IMR-90 (cell line): ENCODE data around the gene ITLN1. TPM values are rescaled to one million over a fixed set of nuclear protein-coding genes. Genes with fewer than 3 reads are reported as not detected.

Experiments used
- ATAC-seq: fragments of 200-7000 bp; cut with Tn5 transposase; 2 replicates; pipeline ENCODE4 v1.9.1; 2020; ENCODE audit warnings: low read depth, mild to moderate bottlenecking, moderate library complexity
- BruUV-seq: library from RNA; stranded (reverse); fragments of 400-500 nt; replicated peaks from 2 replicates; lab custom pipeline; 2021; lab: Mats Ljungman, UMichigan
- CTCF ChIA-PET: fragments of 300-600 bp; formaldehyde crosslinking; extraction: SDS; loops from one replicate; lab custom pipeline; 2021; ENCODE audit warnings: antibody characterized with exemption; lab: Yijun Ruan, JAX
- POLR2A ChIA-PET: fragments of 300-600 bp; sonication (Branson Sonifier 250); formaldehyde crosslinking; loops from one replicate; lab custom pipeline; 2022; ENCODE audit warnings: antibody characterized with exemption; ENCODE audit not compliant: unreplicated experiment; lab: Charles Lee
- DNase-seq: peaks from one replicate; pipeline ENCODE4 v3.0.0; 2013
- H2AFZ ChIP-seq: replicated peaks from 2 replicates; pipeline ENCODE3; 2013; ENCODE audit warnings: low read length, mild to moderate bottlenecking; ENCODE audit not compliant: poor library complexity
- H2AK5ac ChIP-seq: 2 replicates; pipeline ENCODE4 v1.6.1; 2013; ENCODE audit warnings: low read depth, low read length, inconsistent platforms
- H2AK9ac ChIP-seq: replicated peaks from 2 replicates; pipeline ENCODE3; 2013; ENCODE audit warnings: mild to moderate bottlenecking, low read depth, low read length, moderate library complexity; ENCODE audit not compliant: poor library complexity
- H2BK120ac ChIP-seq: 2 replicates; pipeline ENCODE4 v1.6.1; 2013; ENCODE audit warnings: low read depth, low read length, inconsistent platforms
- H2BK15ac ChIP-seq: 3 replicates; pipeline ENCODE4 v1.6.1; 2013; ENCODE audit warnings: low read depth, low read length, inconsistent platforms
- H2BK20ac ChIP-seq: 2 replicates; pipeline ENCODE4 v1.6.1; 2013; ENCODE audit warnings: low read depth, mild to moderate bottlenecking, inconsistent platforms, low read length, moderate library complexity
- H2BK5ac ChIP-seq: 2 replicates; pipeline ENCODE4 v1.6.1; 2013; ENCODE audit warnings: mild to moderate bottlenecking, low read depth, low read length, inconsistent platforms; ENCODE audit not compliant: poor library complexity, severe bottlenecking
- H3K14ac ChIP-seq: replicated peaks from 2 replicates; pipeline ENCODE4 v1.6.1; 2013; ENCODE audit warnings: low read depth, low read length, inconsistent platforms
- H3K18ac ChIP-seq: 2 replicates; pipeline ENCODE4 v1.6.1; 2013; ENCODE audit warnings: low read depth, low read length, control low read depth
- H3K23ac ChIP-seq: 2 replicates; pipeline ENCODE4 v1.6.1; 2013; ENCODE audit warnings: low read depth, low read length, inconsistent platforms
- H3K27ac ChIP-seq: 2 replicates; pipeline ENCODE4 v1.5.1; 2013; ENCODE audit warnings: mild to moderate bottlenecking, control low read depth, low read length; ENCODE audit not compliant: insufficient read depth
- H3K27me3 ChIP-seq: 2 replicates; pipeline ENCODE4 v1.6.1; 2013; ENCODE audit warnings: low read length; ENCODE audit not compliant: control insufficient read depth, insufficient read depth
- H3K36me3 ChIP-seq: 2 replicates; pipeline ENCODE4 v1.6.1; 2013; ENCODE audit warnings: low read length, mixed read lengths; ENCODE audit not compliant: control insufficient read depth, insufficient read depth
- H3K4ac ChIP-seq: 2 replicates; pipeline ENCODE4 v1.6.1; 2013; ENCODE audit warnings: low read depth, low read length, inconsistent platforms
- H3K4me1 ChIP-seq: 2 replicates; pipeline ENCODE4 v1.6.1; 2013; ENCODE audit warnings: low read length, mixed read lengths; ENCODE audit not compliant: control insufficient read depth, insufficient read depth
- H3K4me2 ChIP-seq: 2 replicates; pipeline ENCODE4 v1.6.1; 2013; ENCODE audit warnings: low read depth, mild to moderate bottlenecking, control low read depth, low read length, moderate library complexity
- H3K4me3 ChIP-seq: 2 replicates; pipeline ENCODE4 v1.5.1; 2013; ENCODE audit warnings: low read depth, mild to moderate bottlenecking, control low read depth, low read length, moderate library complexity; ENCODE audit not compliant: insufficient read depth
- H3K56ac ChIP-seq: 2 replicates; pipeline ENCODE4 v1.6.1; 2013; ENCODE audit warnings: low read length, inconsistent platforms; ENCODE audit not compliant: insufficient read depth; ENCODE audit errors: extremely low read depth
- H3K79me1 ChIP-seq, 2 experiments: 2 replicates each; pipeline ENCODE4 v1.6.1; 2013; ENCODE audit warnings: low read length in 2 of 2, inconsistent platforms in 1 of 2, low read depth in 1 of 2
- H3K9ac ChIP-seq: 2 replicates; pipeline ENCODE4 v1.6.1; 2013; ENCODE audit warnings: low read depth, low read length, control low read depth
- H3K9me1 ChIP-seq: 2 replicates; pipeline ENCODE4 v1.6.1; 2013; ENCODE audit warnings: low read length, inconsistent platforms; ENCODE audit not compliant: insufficient read depth
- H3K9me3 ChIP-seq: 2 replicates; pipeline ENCODE4 v1.6.1; 2013; ENCODE audit warnings: low read length; ENCODE audit not compliant: control insufficient read depth, insufficient read depth
- H4K20me1 ChIP-seq: 2 replicates; pipeline ENCODE4 v1.6.1; 2013; ENCODE audit warnings: low read length, inconsistent platforms; ENCODE audit not compliant: insufficient read depth
- H4K5ac ChIP-seq: 2 replicates; pipeline ENCODE4 v1.6.1; 2013; ENCODE audit warnings: mild to moderate bottlenecking, low read depth, low read length, control low read depth
- H4K8ac ChIP-seq, 2 experiments: 2 replicates each; pipeline ENCODE4 v1.6.1; 2013; ENCODE audit warnings: low read depth in 2 of 2, low read length in 2 of 2, control low read depth in 1 of 2, inconsistent platforms in 1 of 2
- H4K91ac ChIP-seq: 2 replicates; pipeline ENCODE4 v1.6.1; 2013; ENCODE audit warnings: low read depth, low read length, inconsistent platforms; ENCODE audit not compliant: insufficient read depth
- WGBS, 2 experiments: methylation state at CpG; one replicate each; pipeline versions ENCODE4 v1.1.5 to v1.1.7; 2013; ENCODE audit warnings: missing lambda C conversion rate in 2 of 2; ENCODE audit not compliant: insufficient read length in 1 of 2; ENCODE audit errors: extremely low coverage in 2 of 2; 5-methylcytosine and 5-hydroxymethylcytosine counted together
- dilution Hi-C: fragments of 300-500 bp; cut with HindIII; formaldehyde crosslinking; loops from one replicate; pipeline ENCODE4 v1.14.3; 2018; ENCODE audit warnings: low sequenced_read_pairs; ENCODE audit not compliant: unreplicated experiment
- in situ Hi-C: fragments of 300-500 bp; cut with MboI; formaldehyde crosslinking; loops from 3 replicates; pipeline ENCODE4 v1.14.3; 2019; ENCODE audit warnings: low sequenced_read_pairs, inconsistent platforms, mixed read lengths
- intact Hi-C: fragments of 100-400 bp; cut with micrococcal nuclease; formaldehyde crosslinking; loops from 2 replicates; pipeline ENCODE4 v1.10.0; 2022
- polyA plus RNA-seq, 3 experiments: library from polyadenylated mRNA; depleted of rRNA; stranded (reverse); fragments of >200 nt; gene quantifications; 2 replicates each; pipeline ENCODE4 v1.2.3, GENCODE V29; 2012; ENCODE audit warnings: low replicate concordance in 1 of 3
- total RNA-seq: library from RNA; depleted of rRNA; stranded (reverse); fragments of >200 nt; gene quantifications from 2 replicates; pipeline ENCODE4 v1.2.3, GENCODE V29; 2012
- TF ChIP-seq, protein P1 (sequence below): fragments of 150-350 bp; IDR thresholded peaks from 2 replicates; pipeline ENCODE4 v1.6.1; 2016; ENCODE audit warnings: low read depth, mild to moderate bottlenecking, low read length, moderate library complexity, borderline replicate concordance

The ITLN1 gene
- total and polyA plus RNA-seq, 2 of the 4 experiments (the other 2 are of a cell fraction), result not detected

DNA sequence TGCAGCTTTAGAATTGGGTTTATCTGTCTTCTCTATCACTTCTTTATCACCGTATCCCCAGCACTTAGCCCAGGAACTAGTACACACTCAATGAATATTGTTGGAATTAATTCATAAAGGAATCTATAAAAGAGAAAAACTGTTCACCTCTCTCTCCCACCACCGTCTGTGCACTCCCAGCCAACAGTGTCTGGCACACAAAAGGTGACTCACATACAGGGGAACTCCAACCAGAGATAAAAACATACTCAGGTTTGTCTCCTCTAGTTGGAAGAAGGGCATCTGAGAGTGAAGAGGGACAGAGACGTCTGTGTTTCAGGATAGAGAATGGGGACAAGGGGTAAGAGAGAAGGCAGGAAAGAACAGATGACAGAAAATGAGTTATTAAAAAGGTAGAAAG lies 10.0 kb downstream of the ITLN1 start:
- Histone ChIP-seq H3K9ac (no peak overlapping the region), H4K8ac (no peak overlapping the region), H3K4me2 (no peak overlapping the region), H4K91ac (no peak overlapping the region), H2BK5ac (no peak overlapping the region), H2BK120ac (no peak overlapping the region), H2BK15ac (no peak overlapping the region), H2BK20ac (no peak overlapping the region), H3K14ac (no peak overlapping the region), H2AFZ (no peak overlapping the region), H3K23ac (no peak overlapping the region), H3K18ac (no peak overlapping the region), H4K20me1 (no peaks in the 10 kb centered on the region), H3K4ac (no peak overlapping the region), H2AK5ac (no peak overlapping the region), H3K36me3 (no peaks in the 10 kb centered on the region), H3K4me1 (no peaks in the 10 kb centered on the region), H3K9me3 (no peaks in the 10 kb centered on the region), H3K27me3 (no peaks in the 10 kb centered on the region), H4K5ac (no peak overlapping the region), H3K79me1 (no peaks in the 10 kb centered on the region), H3K27ac (no peak overlapping the region), H3K4me3 (no peak overlapping the region), H2AK9ac (no peak overlapping the region), H3K56ac (no peak overlapping the region), H3K9me1 (no peaks in the 10 kb centered on the region)
- intact Hi-C loops (no loop called here), in situ Hi-C loops (no loop called here), dilution Hi-C loops (no loop called here)
- no TSS peak for BruUV-seq
- TF ChIP-seq, protein P1, sequence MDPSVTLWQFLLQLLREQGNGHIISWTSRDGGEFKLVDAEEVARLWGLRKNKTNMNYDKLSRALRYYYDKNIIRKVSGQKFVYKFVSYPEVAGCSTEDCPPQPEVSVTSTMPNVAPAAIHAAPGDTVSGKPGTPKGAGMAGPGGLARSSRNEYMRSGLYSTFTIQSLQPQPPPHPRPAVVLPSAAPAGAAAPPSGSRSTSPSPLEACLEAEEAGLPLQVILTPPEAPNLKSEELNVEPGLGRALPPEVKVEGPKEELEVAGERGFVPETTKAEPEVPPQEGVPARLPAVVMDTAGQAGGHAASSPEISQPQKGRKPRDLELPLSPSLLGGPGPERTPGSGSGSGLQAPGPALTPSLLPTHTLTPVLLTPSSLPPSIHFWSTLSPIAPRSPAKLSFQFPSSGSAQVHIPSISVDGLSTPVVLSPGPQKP, result no peak
- CTCF ChIA-PET, result no interaction called here
- POLR2A ChIA-PET, result no interaction called here
- no peak for ATAC-seq
- no peak for DNase-seq
- WGBS, 2 experiments, result no CpG with 5 or more reads among the region's 3 CpGs
